ENCODE measurements around the gene DCANP1. TPM values are rescaled to one million over a fixed set of nuclear protein-coding genes. Genes with fewer than 3 reads are reported as not detected.
A peak's percentile ranks its signal among the peaks of the same experiment; 100 is the strongest.

The DCANP1 gene
- total RNA-seq, 1 donor from 2014 or later = not detected

GRCh38 chr5:135458921-135459331 lies 11.8 kb upstream of the DCANP1 start:
- peaks cover 0 to 9% (median 0%) of the 10 kb centered on the region in 3 donors for H3K4me1 ChIP-seq (ENCODE audit: control insufficient read depth in 3 of 3, insufficient read depth in 3 of 3, low read length in 3 of 3)
- H3K36me3 ChIP-seq (ENCODE audit: control insufficient read depth in 3 of 3, insufficient read depth in 3 of 3, low read length in 3 of 3) = no peaks in the 10 kb centered on the region
- H3K9ac ChIP-seq (ENCODE audit: low read depth in 1 of 3, low read length in 3 of 3) = no peak overlapping the region
- no peak overlapping the region for H3K27ac ChIP-seq (ENCODE audit: low read depth, low read length)
- H3K27me3 ChIP-seq (ENCODE audit: control insufficient read depth in 3 of 3, insufficient read depth in 3 of 3, low read length in 3 of 3) = peaks cover 0 to 18% (median 11%) of the 10 kb centered on the region in 3 donors
- H3K9me3 ChIP-seq (ENCODE audit: control insufficient read depth in 3 of 3, low read length in 3 of 3) = no peaks in the 10 kb centered on the region
- H3K4me3 ChIP-seq (ENCODE audit: low read length in 3 of 3) = no peak overlapping the region

GRCh38 chr5:135458356-135458755 lies 11.2 kb upstream of the DCANP1 start:
- Histone ChIP-seq H3K9ac (ENCODE audit: low read depth in 1 of 3, low read length in 3 of 3) (no peak overlapping the region), H3K4me3 (ENCODE audit: low read length in 3 of 3) (no peak overlapping the region), H3K9me3 (ENCODE audit: control insufficient read depth in 3 of 3, low read length in 3 of 3) (no peaks in the 10 kb centered on the region), H3K36me3 (ENCODE audit: control insufficient read depth in 3 of 3, insufficient read depth in 3 of 3, low read length in 3 of 3) (no peaks in the 10 kb centered on the region), H3K27ac (ENCODE audit: low read depth, low read length) (no peak overlapping the region), H3K27me3 (ENCODE audit: control insufficient read depth in 3 of 3, insufficient read depth in 3 of 3, low read length in 3 of 3) (peaks cover 0 to 13% (median 11%) of the 10 kb centered on the region in 3 donors), H3K4me1 (ENCODE audit: control insufficient read depth in 3 of 3, insufficient read depth in 3 of 3, low read length in 3 of 3) (peaks cover 0 to 9% (median 0%) of the 10 kb centered on the region in 3 donors)

- Histone ChIP-seq H3K4me1 (ENCODE audit: control insufficient read depth in 3 of 3, insufficient read depth in 3 of 3, low read length in 3 of 3) (peaks cover 0 to 9% (median 0%) of the 10 kb centered on the region in 3 donors), H3K27ac (ENCODE audit: low read depth, low read length) (no peak overlapping the region), H3K27me3 (ENCODE audit: control insufficient read depth in 3 of 3, insufficient read depth in 3 of 3, low read length in 3 of 3) (peaks cover 0 to 11% (median 8%) of the 10 kb centered on the region in 3 donors), H3K9ac (ENCODE audit: low read depth in 1 of 3, low read length in 3 of 3) (no peak overlapping the region), H3K4me3 (ENCODE audit: low read length in 3 of 3) (no peak overlapping the region), H3K9me3 (ENCODE audit: control insufficient read depth in 3 of 3, low read length in 3 of 3) (no peaks in the 10 kb centered on the region), H3K36me3 (ENCODE audit: control insufficient read depth in 3 of 3, insufficient read depth in 3 of 3, low read length in 3 of 3) (no peaks in the 10 kb centered on the region)
Observed at GRCh38 chr5:135457424-135458071, 10.4 kb upstream of the DCANP1 start.

GRCh38 chr5:135456238-135457099 lies 9.3 kb upstream of the DCANP1 start:
- peaks cover 0 to 9% (median 0%) of the 10 kb centered on the region in 3 donors for H3K4me1 ChIP-seq (ENCODE audit: control insufficient read depth in 3 of 3, insufficient read depth in 3 of 3, low read length in 3 of 3)
- no peaks in the 10 kb centered on the region for H3K9me3 ChIP-seq (ENCODE audit: control insufficient read depth in 3 of 3, low read length in 3 of 3)
- H3K4me3 ChIP-seq (ENCODE audit: low read length in 3 of 3) = no peak overlapping the region
- no peak overlapping the region for H3K9ac ChIP-seq (ENCODE audit: low read depth in 1 of 3, low read length in 3 of 3)
- no peaks in the 10 kb centered on the region for H3K36me3 ChIP-seq (ENCODE audit: control insufficient read depth in 3 of 3, insufficient read depth in 3 of 3, low read length in 3 of 3)
- H3K27me3 ChIP-seq (ENCODE audit: control insufficient read depth in 3 of 3, insufficient read depth in 3 of 3, low read length in 3 of 3) = peaks cover 0 to 11% (median 8%) of the 10 kb centered on the region in 3 donors
- H3K27ac ChIP-seq (ENCODE audit: low read depth, low read length) = peak overlapping the region; percentile 5

- H3K4me3 ChIP-seq (ENCODE audit: low read length in 3 of 3) = no peak overlapping the region
- peaks cover 0 to 9% (median 0%) of the 10 kb centered on the region in 3 donors for H3K4me1 ChIP-seq (ENCODE audit: control insufficient read depth in 3 of 3, insufficient read depth in 3 of 3, low read length in 3 of 3)
- H3K36me3 ChIP-seq (ENCODE audit: control insufficient read depth in 3 of 3, insufficient read depth in 3 of 3, low read length in 3 of 3) = no peaks in the 10 kb centered on the region
- peak overlapping the region; percentile 5 for H3K27ac ChIP-seq (ENCODE audit: low read depth, low read length)
- H3K27me3 ChIP-seq (ENCODE audit: control insufficient read depth in 3 of 3, insufficient read depth in 3 of 3, low read length in 3 of 3) = peaks cover 0 to 13% (median 8%) of the 10 kb centered on the region in 3 donors
- H3K9me3 ChIP-seq (ENCODE audit: control insufficient read depth in 3 of 3, low read length in 3 of 3) = no peaks in the 10 kb centered on the region
- no peak overlapping the region for H3K9ac ChIP-seq (ENCODE audit: low read depth in 1 of 3, low read length in 3 of 3)
Observed at GRCh38 chr5:135455876-135456237, 8.7 kb upstream of the DCANP1 start.

GRCh38 chr5:135454946-135455345 lies 7.8 kb upstream of the DCANP1 start:
- no peak overlapping the region for H3K9ac ChIP-seq (ENCODE audit: low read depth in 1 of 3, low read length in 3 of 3)
- peaks cover 0 to 12% (median 8%) of the 10 kb centered on the region in 3 donors for H3K27me3 ChIP-seq (ENCODE audit: control insufficient read depth in 3 of 3, insufficient read depth in 3 of 3, low read length in 3 of 3)
- H3K36me3 ChIP-seq (ENCODE audit: control insufficient read depth in 3 of 3, insufficient read depth in 3 of 3, low read length in 3 of 3) = no peaks in the 10 kb centered on the region
- no peaks in the 10 kb centered on the region for H3K9me3 ChIP-seq (ENCODE audit: control insufficient read depth in 3 of 3, low read length in 3 of 3)
- no peak overlapping the region for H3K4me3 ChIP-seq (ENCODE audit: low read length in 3 of 3)
- peaks cover 0 to 9% (median 0%) of the 10 kb centered on the region in 3 donors for H3K4me1 ChIP-seq (ENCODE audit: control insufficient read depth in 3 of 3, insufficient read depth in 3 of 3, low read length in 3 of 3)
- H3K27ac ChIP-seq (ENCODE audit: low read depth, low read length) = no peak overlapping the region

- Histone ChIP-seq H3K27me3 (ENCODE audit: control insufficient read depth in 3 of 3, insufficient read depth in 3 of 3, low read length in 3 of 3) (peaks cover 0 to 18% (median 4%) of the 10 kb centered on the region in 3 donors), H3K9ac (ENCODE audit: low read depth in 1 of 3, low read length in 3 of 3) (no peak overlapping the region), H3K36me3 (ENCODE audit: control insufficient read depth in 3 of 3, insufficient read depth in 3 of 3, low read length in 3 of 3) (no peaks in the 10 kb centered on the region)
Observed at GRCh38 chr5:135453613-135454012, 6.5 kb upstream of the DCANP1 start.

GRCh38 chr5:135452321-135453030 lies 5.3 kb upstream of the DCANP1 start, which contains the start of gene TIFAB:
Gene TIFAB (minus strand): TSS chr5:135452351. CDS start chr5:135449939, 2,412 bp downstream.
- H3K27ac ChIP-seq (ENCODE audit: low read depth, low read length) = no peak within 1 kb of the TSS
- peaks cover 0 to 4% (median 0%) of the 10 kb centered on the region in 3 donors for H3K4me1 ChIP-seq (ENCODE audit: control insufficient read depth in 3 of 3, insufficient read depth in 3 of 3, low read length in 3 of 3)
- H3K36me3 ChIP-seq (ENCODE audit: control insufficient read depth in 3 of 3, insufficient read depth in 3 of 3, low read length in 3 of 3) = no peaks in the 10 kb centered on the region
- H3K4me3 ChIP-seq (ENCODE audit: low read length in 3 of 3) = no peak within 1 kb of the TSS
- H3K9ac ChIP-seq (ENCODE audit: low read depth in 1 of 3, low read length in 3 of 3) = no peak within 1 kb of the TSS
- H3K27me3 ChIP-seq (ENCODE audit: control insufficient read depth in 3 of 3, insufficient read depth in 3 of 3, low read length in 3 of 3) = peaks cover 0 to 18% (median under 1%) of the 10 kb centered on the region in 3 donors
- no peaks in the 10 kb centered on the region for H3K9me3 ChIP-seq (ENCODE audit: control insufficient read depth in 3 of 3, low read length in 3 of 3)

More at GRCh38 chr5:135453613-135454012, 6.5 kb upstream of the DCANP1 start:
- Histone ChIP-seq H3K4me1 (ENCODE audit: control insufficient read depth in 3 of 3, insufficient read depth in 3 of 3, low read length in 3 of 3) (peaks cover 0 to 4% (median 0%) of the 10 kb centered on the region in 3 donors), H3K27ac (ENCODE audit: low read depth, low read length) (no peak overlapping the region), H3K4me3 (ENCODE audit: low read length in 3 of 3) (no peak overlapping the region), H3K9me3 (ENCODE audit: control insufficient read depth in 3 of 3, low read length in 3 of 3) (no peaks in the 10 kb centered on the region)

- peaks cover 0 to 4% (median 0%) of the 10 kb centered on the region in 3 donors for H3K4me1 ChIP-seq (ENCODE audit: control insufficient read depth in 3 of 3, insufficient read depth in 3 of 3, low read length in 3 of 3)
- peaks cover 0 to 17% (median 0%) of the 10 kb centered on the region in 3 donors for H3K27me3 ChIP-seq (ENCODE audit: control insufficient read depth in 3 of 3, insufficient read depth in 3 of 3, low read length in 3 of 3)
- H3K27ac ChIP-seq (ENCODE audit: low read depth, low read length) = no peak overlapping the region
Observed at GRCh38 chr5:135451581-135452320, 4.6 kb upstream of the DCANP1 start.

More at GRCh38 chr5:135451581-135452320, 4.6 kb upstream of the DCANP1 start:
- no peak overlapping the region for H3K9ac ChIP-seq (ENCODE audit: low read depth in 1 of 3, low read length in 3 of 3)
- no peaks in the 10 kb centered on the region for H3K36me3 ChIP-seq (ENCODE audit: control insufficient read depth in 3 of 3, insufficient read depth in 3 of 3, low read length in 3 of 3)
- H3K9me3 ChIP-seq (ENCODE audit: control insufficient read depth in 3 of 3, low read length in 3 of 3) = no peaks in the 10 kb centered on the region
- no peak overlapping the region for H3K4me3 ChIP-seq (ENCODE audit: low read length in 3 of 3)

Data from skeletal muscle tissue (tissue), 4 donors.